Activated CD4-positive, alpha-beta memory T cell treated with anti-CD3 and anti-CD28 coated beads, Interleukin-2, amount 10 ng/mL, durations not matched to agents 7 days and 5 days (primary cell): ENCODE data around the gene RFX3. TPM values are rescaled to one million over a fixed set of nuclear protein-coding genes. Genes with fewer than 3 reads are reported as not detected.

Experiments
- CTCF ChIA-PET: fragments of 350-600 bp; sonication (Branson Sonifier 250); formaldehyde crosslinking; loops from one replicate; lab custom pipeline; 2021; ENCODE audit warnings: antibody characterized with exemption, inconsistent platforms; lab: Charles Lee
- POLR2A ChIA-PET: fragments of 350-600 bp; sonication (Branson Sonifier 250); formaldehyde crosslinking; loops from one replicate; lab custom pipeline; 2021; ENCODE audit warnings: antibody characterized with exemption; lab: Charles Lee
- DNase-seq: peaks from one replicate; pipeline ENCODE4 v3.0.0-alpha.2; 2020
- H3K27ac Mint-ChIP-seq: one replicate; pipeline ENCODE4 v1.8.0; 2021; ENCODE audit warnings: mild to moderate bottlenecking, mixed read lengths
- H3K27me3 Mint-ChIP-seq: one replicate; pipeline ENCODE4 v1.8.0; 2021; ENCODE audit warnings: mixed read lengths
- H3K36me3 Mint-ChIP-seq: one replicate; pipeline ENCODE4 v1.8.0; 2021; ENCODE audit warnings: low read depth, mixed read lengths
- H3K4me1 Mint-ChIP-seq: one replicate; pipeline ENCODE4 v1.8.0; 2021; ENCODE audit warnings: mixed read lengths
- H3K4me3 Mint-ChIP-seq: one replicate; pipeline ENCODE4 v1.8.0; 2021; ENCODE audit warnings: mild to moderate bottlenecking, mixed read lengths
- H3K9me3 Mint-ChIP-seq: one replicate; pipeline ENCODE4 v1.8.0; 2021; ENCODE audit warnings: mixed read lengths
- total RNA-seq, 2 experiments: library from RNA; stranded (reverse); gene quantifications; one replicate each; pipeline ENCODE4 v1.2.3, GENCODE V29; 2021

Gene RFX3
- total RNA-seq, 2 experiments from 2014 or later, result 13.3 to 13.8 TPM

- Mint-ChIP-seq H3K27me3 (no peaks in the 10 kb centered on the region), H3K4me1 (peaks cover 6% of the 10 kb centered on the region), H3K9me3 (no peaks in the 10 kb centered on the region), H3K36me3 (no peaks in the 10 kb centered on the region), H3K27ac (no peak overlapping the region), H3K4me3 (no peak overlapping the region)
- CTCF ChIA-PET, result interaction anchor here (0.5 to 3.7 kb wide), 18 partner anchors 10 to 491 kb away, joined by 3 to 61 read pairs (median 4); no protein-coding TSS in a partner anchor
- peak; percentile 69 for DNase-seq
- POLR2A ChIA-PET, result no interaction called here
Observed at GRCh38 chr9:3240656-3241268, 285.0 kb downstream of the RFX3 start.

- Mint-ChIP-seq H3K36me3 (no peaks in the 10 kb centered on the region), H3K27ac (no peak overlapping the region), H3K9me3 (no peaks in the 10 kb centered on the region), H3K27me3 (no peaks in the 10 kb centered on the region), H3K4me1 (peaks cover 6% of the 10 kb centered on the region), H3K4me3 (no peak overlapping the region)
- ChIA-PET POLR2A (no interaction called here), CTCF (interaction anchor here (0.7 to 1.9 kb wide), 3 partner anchors 14 to 366 kb away, joined by 3 to 10 read pairs (median 3); no protein-coding TSS in a partner anchor)
- no peak for DNase-seq
Observed at GRCh38 chr9:3239240-3239639, 286.6 kb downstream of the RFX3 start.

GRCh38 chr9:3238236-3238635 is 287.6 kb downstream of the RFX3 start:
- Mint-ChIP-seq H3K9me3 (no peaks in the 10 kb centered on the region), H3K4me3 (no peak overlapping the region), H3K27ac (no peak overlapping the region), H3K27me3 (no peaks in the 10 kb centered on the region), H3K36me3 (no peaks in the 10 kb centered on the region), H3K4me1 (peaks cover 6% of the 10 kb centered on the region)
- ChIA-PET CTCF (interaction anchor here (1.2 to 1.9 kb wide), 2 partner anchors 13 to 203 kb away, joined by 3 to 10 read pairs; no protein-coding TSS in a partner anchor), POLR2A (no interaction called here)
- no peak for DNase-seq

- Mint-ChIP-seq H3K36me3 (no peaks in the 10 kb centered on the region), H3K9me3 (no peaks in the 10 kb centered on the region), H3K4me3 (no peak overlapping the region), H3K27me3 (no peaks in the 10 kb centered on the region), H3K4me1 (peaks cover 6% of the 10 kb centered on the region), H3K27ac (no peak overlapping the region)
- no peak for DNase-seq
- CTCF ChIA-PET, result interaction anchor here (3.6 kb wide), 1 partner anchor 204 kb away, joined by 11 read pairs; no protein-coding TSS in a partner anchor
- POLR2A ChIA-PET, result no interaction called here
Observed at GRCh38 chr9:3237121-3237520, 288.7 kb downstream of the RFX3 start.

GRCh38 chr9:3235497-3235896 is 290.3 kb downstream of the RFX3 start:
- H3K27ac Mint-ChIP-seq, result no peak overlapping the region
- ChIA-PET POLR2A (no interaction called here), CTCF (interaction anchor here (3.6 kb wide), 1 partner anchor 206 kb away, joined by 11 read pairs; no protein-coding TSS in a partner anchor)
- no peaks in the 10 kb centered on the region for H3K9me3 Mint-ChIP-seq
- H3K36me3 Mint-ChIP-seq, result no peaks in the 10 kb centered on the region
- no peak overlapping the region for H3K4me3 Mint-ChIP-seq
- H3K27me3 Mint-ChIP-seq, result no peaks in the 10 kb centered on the region
- H3K4me1 Mint-ChIP-seq, result no peaks in the 10 kb centered on the region
- DNase-seq, result no peak

GRCh38 chr9:3224931-3225330 is 300.9 kb downstream of the RFX3 start:
- no peak for DNase-seq
- POLR2A ChIA-PET, result no interaction called here
- CTCF ChIA-PET, result interaction anchor here (0.8 to 2.2 kb wide), 2 partner anchors 14 to 16 kb away, joined by 3 to 6 read pairs; no protein-coding TSS in a partner anchor

GRCh38 chr9:3215658-3216057 is 310.1 kb downstream of the RFX3 start:
- Mint-ChIP-seq H3K27ac (no peak overlapping the region), H3K4me1 (no peaks in the 10 kb centered on the region), H3K36me3 (no peaks in the 10 kb centered on the region), H3K4me3 (no peak overlapping the region), H3K9me3 (no peaks in the 10 kb centered on the region), H3K27me3 (no peaks in the 10 kb centered on the region)
- DNase-seq, result no peak
- POLR2A ChIA-PET, result no interaction called here
- CTCF ChIA-PET, result no interaction called here

More at GRCh38 chr9:3224931-3225330, 300.9 kb downstream of the RFX3 start:
- Mint-ChIP-seq H3K4me3 (no peak overlapping the region), H3K27me3 (no peaks in the 10 kb centered on the region), H3K4me1 (no peaks in the 10 kb centered on the region), H3K9me3 (no peaks in the 10 kb centered on the region), H3K27ac (no peak overlapping the region), H3K36me3 (no peaks in the 10 kb centered on the region)

- no peak for DNase-seq
- no peaks in the 10 kb centered on the region for H3K4me1 Mint-ChIP-seq
- H3K9me3 Mint-ChIP-seq, result no peaks in the 10 kb centered on the region
- H3K4me3 Mint-ChIP-seq, result no peak overlapping the region
- H3K27me3 Mint-ChIP-seq, result no peaks in the 10 kb centered on the region
- no peak overlapping the region for H3K27ac Mint-ChIP-seq
- POLR2A ChIA-PET, result no interaction called here
- no peaks in the 10 kb centered on the region for H3K36me3 Mint-ChIP-seq
- CTCF ChIA-PET, result no interaction called here
Observed at GRCh38 chr9:3214741-3215140, 311.1 kb downstream of the RFX3 start.

- DNase-seq, result no peak
- no peaks in the 10 kb centered on the region for H3K4me1 Mint-ChIP-seq
- H3K27me3 Mint-ChIP-seq, result peaks cover 2% of the 10 kb centered on the region
- H3K4me3 Mint-ChIP-seq, result no peak overlapping the region
- no peaks in the 10 kb centered on the region for H3K9me3 Mint-ChIP-seq
- H3K36me3 Mint-ChIP-seq, result no peaks in the 10 kb centered on the region
- CTCF ChIA-PET, result interaction anchor here (0.7 kb wide), 1 partner anchor 79 kb away, joined by 3 read pairs; no protein-coding TSS in a partner anchor
- H3K27ac Mint-ChIP-seq, result no peak overlapping the region
- POLR2A ChIA-PET, result no interaction called here
Observed at GRCh38 chr9:3205421-3206095, 320.2 kb downstream of the RFX3 start.

- ChIA-PET CTCF (no interaction called here), POLR2A (no interaction called here)
- H3K4me1 Mint-ChIP-seq, result no peaks in the 10 kb centered on the region
- H3K9me3 Mint-ChIP-seq, result no peaks in the 10 kb centered on the region
- no peaks in the 10 kb centered on the region for H3K27me3 Mint-ChIP-seq
- H3K36me3 Mint-ChIP-seq, result no peaks in the 10 kb centered on the region
- no peak for DNase-seq
- H3K4me3 Mint-ChIP-seq, result no peak overlapping the region
- no peak overlapping the region for H3K27ac Mint-ChIP-seq
Observed at GRCh38 chr9:3200331-3200774, 325.4 kb downstream of the RFX3 start.

- POLR2A ChIA-PET, result no interaction called here
- no peak overlapping the region for H3K4me3 Mint-ChIP-seq
- DNase-seq, result no peak
- H3K27ac Mint-ChIP-seq, result no peak overlapping the region
- no peaks in the 10 kb centered on the region for H3K9me3 Mint-ChIP-seq
- H3K4me1 Mint-ChIP-seq, result no peaks in the 10 kb centered on the region
- CTCF ChIA-PET, result no interaction called here
- no peaks in the 10 kb centered on the region for H3K36me3 Mint-ChIP-seq
- H3K27me3 Mint-ChIP-seq, result no peaks in the 10 kb centered on the region
Observed at GRCh38 chr9:3193791-3194190, 332.0 kb downstream of the RFX3 start.

GRCh38 chr9:3191715-3192114 is 334.1 kb downstream of the RFX3 start:
- Mint-ChIP-seq H3K4me3 (no peak overlapping the region), H3K27me3 (peaks cover 6% of the 10 kb centered on the region), H3K9me3 (no peaks in the 10 kb centered on the region), H3K27ac (no peak overlapping the region), H3K4me1 (no peaks in the 10 kb centered on the region), H3K36me3 (no peaks in the 10 kb centered on the region)
- ChIA-PET POLR2A (no interaction called here), CTCF (interaction anchor here (1.2 kb wide), 1 partner anchor 10 kb away, joined by 3 read pairs; no protein-coding TSS in a partner anchor)
- no peak for DNase-seq

GRCh38 chr9:3189113-3189861 is 336.5 kb downstream of the RFX3 start:
- POLR2A ChIA-PET, result no interaction called here
- Mint-ChIP-seq H3K9me3 (no peaks in the 10 kb centered on the region), H3K4me3 (no peak overlapping the region), H3K4me1 (no peaks in the 10 kb centered on the region), H3K36me3 (no peaks in the 10 kb centered on the region), H3K27ac (no peak overlapping the region), H3K27me3 (peaks cover 6% of the 10 kb centered on the region)
- CTCF ChIA-PET, result no interaction called here
- no peak for DNase-seq
